Activated CD8-positive, alpha-beta T cell treated with anti-CD3 and anti-CD28 coated beads for 36 hours (primary cell): ENCODE results near the gene TMEM144. TPM values are rescaled to one million over a fixed set of nuclear protein-coding genes. Genes with fewer than 3 reads are reported as not detected.

ENCODE experiments used
- ATAC-seq: fragments of 200-7000 bp; cut with Tn5 transposase; one replicate; pipeline ENCODE4 v1.10.0; 2021; ENCODE audit warnings: mild to moderate bottlenecking, moderate library complexity
- CTCF ChIA-PET: fragments of 350-600 bp; sonication (Branson Sonifier 250); formaldehyde crosslinking; loops from one replicate; lab custom pipeline; 2021; ENCODE audit warnings: antibody characterized with exemption; lab: Charles Lee
- POLR2A ChIA-PET: fragments of 350-600 bp; sonication (Branson Sonifier 250); formaldehyde crosslinking; loops from one replicate; lab custom pipeline; 2021; ENCODE audit warnings: antibody characterized with exemption; lab: Charles Lee
- DNase-seq: peaks from one replicate; pipeline ENCODE4 v3.0.0-alpha.2; 2020
- H3K27ac Mint-ChIP-seq: one replicate; pipeline ENCODE4 v1.8.0; 2021; ENCODE audit warnings: mild to moderate bottlenecking, mixed read lengths
- H3K27me3 Mint-ChIP-seq: one replicate; pipeline ENCODE4 v1.8.0; 2021; ENCODE audit warnings: mixed read lengths
- H3K36me3 Mint-ChIP-seq: one replicate; pipeline ENCODE4 v1.8.0; 2021; ENCODE audit warnings: low read depth, mixed read lengths
- H3K4me1 Mint-ChIP-seq: one replicate; pipeline ENCODE4 v1.8.0; 2021; ENCODE audit warnings: low read depth, mixed read lengths
- H3K4me3 Mint-ChIP-seq: one replicate; pipeline ENCODE4 v1.8.0; 2021; ENCODE audit warnings: mild to moderate bottlenecking, moderate library complexity, mixed read lengths
- H3K9me3 Mint-ChIP-seq: one replicate; pipeline ENCODE4 v1.8.0; 2021; ENCODE audit warnings: mixed read lengths
- CTCF ChIP-seq: fragments of 200-600 bp; IDR thresholded peaks from one replicate; pipeline ENCODE4 v1.8.0; 2022; ENCODE audit warnings: antibody characterized with exemption, mild to moderate bottlenecking
- intact Hi-C: fragments of 100-400 bp; cut with micrococcal nuclease; formaldehyde crosslinking; loops from one replicate; pipeline ENCODE4 v1.10.0; 2022
- total RNA-seq, 2 experiments: library from RNA; stranded (reverse); gene quantifications; one replicate each; pipeline ENCODE4 v1.2.3, GENCODE V29; 2021

Gene TMEM144
- total RNA-seq, 2 experiments from 2014 or later = 0.09 TPM; not detected in 1

GRCh38 chr4:158197194-158197776 is 13.0 kb upstream of the TMEM144 start:
- no peak for TF ChIP-seq CTCF
- DNase-seq (no peak), ATAC-seq (no peak)
- Mint-ChIP-seq H3K27ac (no peak overlapping the region), H3K36me3 (no peaks in the 10 kb centered on the region), H3K27me3 (peaks cover 4% of the 10 kb centered on the region), H3K9me3 (no peaks in the 10 kb centered on the region), H3K4me1 (no peaks in the 10 kb centered on the region), H3K4me3 (no peak overlapping the region)
- ChIA-PET POLR2A (no interaction called here), CTCF (interaction anchor here (1.1 kb wide), 1 partner anchor 12 kb away, joined by 3 read pairs; no protein-coding TSS in a partner anchor)
- intact Hi-C loops = no loop called here

DNA sequence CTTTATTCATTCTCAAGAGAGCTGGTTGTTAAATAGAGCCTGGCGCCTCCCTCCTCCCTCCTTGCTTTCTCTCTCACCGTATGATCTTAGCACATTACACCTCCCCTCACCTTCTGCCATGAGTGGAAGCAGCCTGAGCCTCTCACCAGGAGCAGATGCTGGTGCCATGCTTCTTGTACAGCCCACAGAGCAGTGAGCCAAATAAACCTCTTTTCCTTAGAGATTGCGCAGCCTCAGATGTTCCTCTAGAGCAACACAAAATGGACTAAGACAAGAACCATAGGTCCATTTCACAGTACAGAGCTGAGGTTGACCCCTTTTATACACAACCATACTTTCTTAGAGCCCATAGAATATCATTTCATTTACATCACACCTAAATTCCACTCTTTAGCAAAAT is 10.1 kb upstream of the TMEM144 start:
- TF ChIP-seq CTCF = no peak
- intact Hi-C loops = no loop called here
- Mint-ChIP-seq H3K36me3 (no peaks in the 10 kb centered on the region), H3K27ac (no peak overlapping the region), H3K9me3 (no peaks in the 10 kb centered on the region), H3K4me3 (no peak overlapping the region), H3K27me3 (peaks cover 6% of the 10 kb centered on the region), H3K4me1 (no peaks in the 10 kb centered on the region)
- POLR2A ChIA-PET = no interaction called here
- CTCF ChIA-PET = no interaction called here
- ATAC-seq (no peak), DNase-seq (no peak)

DNA sequence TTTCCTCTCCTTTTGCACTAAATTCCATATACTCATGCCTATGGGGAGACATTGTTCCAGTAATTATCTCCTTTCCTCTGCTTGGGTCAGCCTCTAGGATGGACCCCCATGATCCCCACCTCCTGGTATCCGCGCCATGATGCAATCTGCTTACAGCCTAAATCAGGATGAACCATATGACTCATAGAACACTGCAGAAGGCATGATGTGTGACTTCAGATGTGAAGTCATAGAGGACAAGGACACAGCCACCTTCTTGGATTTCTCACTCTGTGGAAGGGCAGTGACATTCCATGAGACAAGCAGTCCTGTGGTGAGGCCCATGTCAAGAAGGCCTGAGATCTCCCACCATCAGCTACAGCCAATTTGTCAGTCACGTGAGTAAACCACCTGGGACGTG is 9.0 kb upstream of the TMEM144 start:
- no peaks in the 10 kb centered on the region for H3K36me3 Mint-ChIP-seq
- ChIA-PET CTCF (no interaction called here), POLR2A (no interaction called here)
- H3K4me3 Mint-ChIP-seq = no peak overlapping the region
- no peak overlapping the region for H3K27ac Mint-ChIP-seq
- DNase-seq (no peak), ATAC-seq (no peak)
- intact Hi-C loops = no loop called here
- H3K9me3 Mint-ChIP-seq = no peaks in the 10 kb centered on the region
- H3K27me3 Mint-ChIP-seq = peaks cover 6% of the 10 kb centered on the region
- no peaks in the 10 kb centered on the region for H3K4me1 Mint-ChIP-seq
- no peak for TF ChIP-seq CTCF

DNA sequence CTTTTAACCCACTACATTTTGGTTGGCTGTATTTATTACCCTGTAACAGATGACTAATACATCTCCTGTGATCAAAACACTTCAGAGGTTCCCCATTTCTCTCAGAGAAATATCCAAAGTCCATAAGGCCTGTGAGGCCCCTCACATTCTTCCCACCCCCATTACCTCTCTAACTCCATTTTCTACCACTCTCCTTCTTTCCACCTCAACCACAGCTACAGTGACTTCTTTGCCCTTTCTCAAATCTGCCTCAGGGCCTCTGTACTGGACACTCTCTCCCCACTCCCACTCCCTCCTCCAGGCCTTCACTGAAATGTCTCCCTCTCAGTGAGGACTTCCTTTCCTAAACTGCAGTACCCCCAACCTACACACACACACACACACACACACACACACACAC is 8.4 kb upstream of the TMEM144 start:
- Mint-ChIP-seq H3K27ac (no peak overlapping the region), H3K27me3 (peaks cover 5% of the 10 kb centered on the region), H3K36me3 (no peaks in the 10 kb centered on the region), H3K9me3 (no peaks in the 10 kb centered on the region), H3K4me3 (no peak overlapping the region), H3K4me1 (no peaks in the 10 kb centered on the region)
- intact Hi-C loops = no loop called here
- ChIA-PET POLR2A (no interaction called here), CTCF (no interaction called here)
- ATAC-seq = no peak
- no peak for TF ChIP-seq CTCF
- DNase-seq = no peak

GRCh38 chr4:158202481-158202880 is 7.8 kb upstream of the TMEM144 start:
- Mint-ChIP-seq H3K27me3 (peaks cover 3% of the 10 kb centered on the region), H3K9me3 (no peaks in the 10 kb centered on the region), H3K4me1 (no peaks in the 10 kb centered on the region), H3K36me3 (no peaks in the 10 kb centered on the region), H3K4me3 (no peak overlapping the region), H3K27ac (no peak overlapping the region)
- CTCF ChIA-PET = no interaction called here
- POLR2A ChIA-PET = no interaction called here
- intact Hi-C loops = no loop called here
- DNase-seq (no peak), ATAC-seq (no peak)
- TF ChIP-seq CTCF = no peak
